ENCODE measurements around the gene ST8SIA1.

Gene ST8SIA1

DNA sequence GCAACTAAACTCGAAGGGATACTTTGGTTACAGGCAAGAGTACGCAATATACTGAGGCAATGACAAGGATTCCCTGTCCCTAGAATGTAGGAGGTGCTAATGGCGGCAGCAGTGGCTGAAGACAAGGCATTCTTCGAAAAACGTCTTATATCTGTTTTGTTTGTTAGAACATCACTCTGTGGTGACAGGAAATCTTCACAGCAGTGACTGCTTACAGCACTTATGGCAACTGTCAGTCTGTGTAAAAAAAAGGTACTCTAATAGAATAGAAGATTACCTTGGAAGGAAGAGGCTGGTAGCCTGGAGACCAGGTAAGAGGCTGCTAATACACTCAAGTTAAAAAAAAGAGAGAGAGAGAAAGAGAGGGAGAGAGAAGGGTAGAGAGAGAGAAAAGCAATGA, 131.7 kb downstream of the ST8SIA1 start:
- Histone ChIP-seq H3K9me3 (ENCODE audit: control insufficient read depth, low read depth, low read length) (no peaks in the 10 kb centered on the region), H3K27me3 (ENCODE audit: control insufficient read depth, insufficient read depth, low read length) (no peaks in the 10 kb centered on the region), H3K4me1 (ENCODE audit: control insufficient read depth, low read depth, low read length) (no peaks in the 10 kb centered on the region), H3K9ac (ENCODE audit: low read length) (no peak overlapping the region), H3K36me3 (ENCODE audit: control insufficient read depth, low read depth, low read length) (no peaks in the 10 kb centered on the region), H3K27ac (ENCODE audit: low read length) (no peak overlapping the region), H3K4me3 (ENCODE audit: low read length) (no peak overlapping the region)

DNA sequence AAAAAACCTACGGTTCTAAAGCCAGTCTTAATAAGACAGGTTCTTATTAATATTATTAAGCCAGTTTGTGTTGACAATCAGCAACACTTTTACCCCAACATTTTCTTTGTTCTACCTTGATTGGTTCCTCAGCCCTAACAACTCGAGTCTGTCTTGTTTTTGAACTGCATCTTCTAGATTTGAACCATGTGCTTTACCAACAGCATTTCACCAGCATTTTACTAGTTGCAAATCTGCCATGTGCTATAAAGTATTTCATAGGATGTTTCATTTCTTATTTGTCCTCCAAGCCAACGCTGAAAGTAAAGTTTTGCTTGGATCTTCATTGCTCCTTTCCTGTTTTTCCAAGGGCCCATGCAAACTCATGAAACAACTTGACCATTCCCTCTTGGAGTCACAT, 133.4 kb downstream of the ST8SIA1 start:
- Histone ChIP-seq H3K27me3 (ENCODE audit: control insufficient read depth, insufficient read depth, low read length) (no peaks in the 10 kb centered on the region), H3K9me3 (ENCODE audit: control insufficient read depth, low read depth, low read length) (no peaks in the 10 kb centered on the region), H3K36me3 (ENCODE audit: control insufficient read depth, low read depth, low read length) (no peaks in the 10 kb centered on the region), H3K4me1 (ENCODE audit: control insufficient read depth, low read depth, low read length) (no peaks in the 10 kb centered on the region), H3K27ac (ENCODE audit: low read length) (no peak overlapping the region), H3K4me3 (ENCODE audit: low read length) (no peak overlapping the region), H3K9ac (ENCODE audit: low read length) (no peak overlapping the region)

DNA sequence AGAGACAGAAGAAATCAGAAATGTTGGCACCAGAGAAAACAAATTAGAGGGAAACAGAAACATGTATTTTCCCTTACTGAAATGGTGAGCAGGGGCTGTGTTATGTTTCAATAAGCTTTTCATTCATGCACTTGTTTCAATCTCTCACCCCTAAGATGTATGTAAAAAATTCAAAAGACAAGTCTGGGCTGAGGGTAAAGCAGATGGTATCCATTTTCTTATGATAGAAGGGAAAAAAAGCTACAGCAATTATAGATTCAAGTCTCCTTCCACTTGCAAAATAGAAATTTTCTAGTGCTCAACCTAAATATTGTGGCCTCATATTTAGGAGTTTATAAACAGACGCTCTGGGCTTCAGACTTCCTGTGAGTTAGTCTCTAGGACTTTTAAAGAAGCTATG, 138.3 kb downstream of the ST8SIA1 start:
- H3K9ac ChIP-seq (ENCODE audit: low read length) = no peak overlapping the region
- H3K9me3 ChIP-seq (ENCODE audit: control insufficient read depth, low read depth, low read length) = no peaks in the 10 kb centered on the region
- no peaks in the 10 kb centered on the region for H3K4me1 ChIP-seq (ENCODE audit: control insufficient read depth, low read depth, low read length)
- no peaks in the 10 kb centered on the region for H3K36me3 ChIP-seq (ENCODE audit: control insufficient read depth, low read depth, low read length)
- no peak overlapping the region for H3K4me3 ChIP-seq (ENCODE audit: low read length)
- H3K27me3 ChIP-seq (ENCODE audit: control insufficient read depth, insufficient read depth, low read length) = no peaks in the 10 kb centered on the region
- no peak overlapping the region for H3K27ac ChIP-seq (ENCODE audit: low read length)

DNA sequence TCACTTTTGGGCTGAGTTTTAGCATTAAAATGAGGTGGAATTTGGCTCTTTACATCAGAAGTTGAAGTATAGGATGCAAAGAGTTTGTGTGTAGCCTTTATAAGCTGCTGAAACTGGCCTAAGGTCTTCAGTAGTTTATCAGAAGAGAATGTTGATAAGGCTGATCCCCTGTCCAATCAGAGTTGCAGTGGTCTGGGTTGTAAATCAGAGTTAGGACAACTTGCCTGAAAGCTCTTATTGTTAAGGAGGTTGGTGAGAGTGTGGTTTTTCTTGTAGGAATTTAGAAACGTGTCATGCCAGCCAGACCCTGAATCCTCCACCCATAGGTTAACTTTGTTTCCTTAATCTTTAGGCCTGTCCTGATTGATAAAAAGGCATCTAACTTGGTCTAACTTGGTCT, 143.5 kb downstream of the ST8SIA1 start:
- H3K4me1 ChIP-seq (ENCODE audit: control insufficient read depth, low read depth, low read length) = no peaks in the 10 kb centered on the region
- H3K9ac ChIP-seq (ENCODE audit: low read length) = no peak overlapping the region
- H3K9me3 ChIP-seq (ENCODE audit: control insufficient read depth, low read depth, low read length) = no peaks in the 10 kb centered on the region
- H3K27me3 ChIP-seq (ENCODE audit: control insufficient read depth, insufficient read depth, low read length) = no peaks in the 10 kb centered on the region
- H3K36me3 ChIP-seq (ENCODE audit: control insufficient read depth, low read depth, low read length) = no peaks in the 10 kb centered on the region
- H3K27ac ChIP-seq (ENCODE audit: low read length) = no peak overlapping the region
- no peak overlapping the region for H3K4me3 ChIP-seq (ENCODE audit: low read length)

DNA sequence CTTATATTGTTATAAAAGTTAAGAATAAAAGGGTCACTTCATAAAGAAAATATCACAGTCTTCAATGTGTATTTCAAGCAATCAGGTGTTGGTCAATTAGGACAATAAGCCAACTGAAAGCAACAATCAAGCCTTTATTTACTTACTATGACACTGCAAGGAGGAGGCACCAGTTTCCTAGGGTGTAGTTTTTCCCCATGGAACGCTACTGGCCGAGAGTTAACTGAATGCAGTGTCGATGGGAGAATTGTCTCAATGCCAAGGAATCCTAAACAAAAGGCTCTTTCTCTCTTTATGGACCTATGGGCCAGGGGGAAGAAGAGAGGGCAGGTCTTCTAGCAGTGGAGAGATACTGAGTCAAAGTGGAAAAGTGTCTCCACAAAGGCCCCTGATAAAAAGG, 146.1 kb downstream of the ST8SIA1 start:
- no peak overlapping the region for H3K9ac ChIP-seq (ENCODE audit: low read length)
- no peaks in the 10 kb centered on the region for H3K36me3 ChIP-seq (ENCODE audit: control insufficient read depth, low read depth, low read length)
- H3K27me3 ChIP-seq (ENCODE audit: control insufficient read depth, insufficient read depth, low read length) = no peaks in the 10 kb centered on the region
- no peaks in the 10 kb centered on the region for H3K4me1 ChIP-seq (ENCODE audit: control insufficient read depth, low read depth, low read length)
- H3K9me3 ChIP-seq (ENCODE audit: control insufficient read depth, low read depth, low read length) = no peaks in the 10 kb centered on the region
- H3K27ac ChIP-seq (ENCODE audit: low read length) = no peak overlapping the region
- H3K4me3 ChIP-seq (ENCODE audit: low read length) = no peak overlapping the region

DNA sequence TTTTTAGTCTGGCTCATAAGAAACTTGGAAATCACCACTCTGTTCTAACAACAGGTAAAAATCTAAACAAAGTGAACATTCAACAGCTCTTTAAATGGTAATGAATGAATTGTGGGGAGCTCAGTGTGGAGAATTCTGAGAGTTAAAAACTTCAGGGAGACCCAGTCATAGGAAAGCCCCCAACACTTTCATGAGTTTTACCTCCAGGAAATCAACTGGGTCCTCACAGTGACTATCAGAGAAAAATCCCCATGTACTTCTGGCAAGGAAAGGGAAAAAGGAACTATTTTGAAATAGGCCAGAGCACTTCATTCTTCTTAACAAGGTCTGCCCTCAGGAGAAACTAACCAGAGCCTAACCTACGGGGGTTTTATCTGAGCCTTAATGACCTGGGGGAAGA, 153.8 kb downstream of the ST8SIA1 start:
- H3K27me3 ChIP-seq (ENCODE audit: control insufficient read depth, insufficient read depth, low read length) = no peaks in the 10 kb centered on the region
- H3K4me3 ChIP-seq (ENCODE audit: low read length) = no peak overlapping the region
- H3K9me3 ChIP-seq (ENCODE audit: control insufficient read depth, low read depth, low read length) = no peaks in the 10 kb centered on the region

DNA sequence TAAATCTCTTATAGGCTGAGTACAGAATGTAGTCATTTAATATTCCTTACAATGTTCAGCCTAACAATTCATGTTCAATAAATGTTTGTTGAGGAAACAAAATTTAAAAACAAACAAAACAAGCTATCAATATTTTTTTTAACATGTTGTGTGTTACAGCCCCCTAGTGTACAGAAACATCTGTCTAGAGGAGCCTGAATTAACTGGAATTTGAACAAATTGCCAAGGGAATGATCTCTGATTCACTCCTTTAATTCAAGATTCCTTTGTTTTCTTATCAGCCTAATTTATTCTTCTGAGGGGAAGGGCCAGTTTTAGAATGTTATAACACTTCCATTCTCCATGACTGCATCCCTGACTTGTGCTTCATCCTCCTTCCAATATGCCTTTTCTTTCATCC, 161.3 kb downstream of the ST8SIA1 start:
- no peak overlapping the region for H3K27ac ChIP-seq (ENCODE audit: low read length)
- H3K9ac ChIP-seq (ENCODE audit: low read length) = no peak overlapping the region

More for the DNA sequence above, 153.8 kb downstream of the ST8SIA1 start:
- no peaks in the 10 kb centered on the region for H3K4me1 ChIP-seq (ENCODE audit: control insufficient read depth, low read depth, low read length)
- H3K36me3 ChIP-seq (ENCODE audit: control insufficient read depth, low read depth, low read length) = no peaks in the 10 kb centered on the region
- H3K9ac ChIP-seq (ENCODE audit: low read length) = no peak overlapping the region
- no peak overlapping the region for H3K27ac ChIP-seq (ENCODE audit: low read length)

DNA sequence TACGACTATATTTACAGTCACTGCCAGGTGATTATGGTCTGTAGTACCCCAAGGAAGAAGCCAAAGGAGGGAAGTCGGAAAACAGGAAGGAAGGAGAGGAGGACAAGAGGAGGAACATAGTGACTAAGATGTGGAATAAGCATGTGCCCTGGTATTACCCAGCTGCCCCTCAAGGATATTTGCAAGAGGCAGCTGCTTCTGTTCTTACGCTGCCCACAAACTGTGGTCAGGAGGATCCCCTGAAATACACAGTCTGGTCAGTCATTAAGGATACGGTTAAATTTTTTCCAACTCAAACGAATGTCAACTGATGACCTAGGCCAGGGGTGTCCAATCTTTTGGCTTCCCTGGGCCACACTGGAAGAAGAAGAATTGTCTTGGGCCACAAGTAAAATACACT, 162.0 kb downstream of the ST8SIA1 start:
- H3K27ac ChIP-seq (ENCODE audit: low read length) = no peak overlapping the region
- H3K36me3 ChIP-seq (ENCODE audit: control insufficient read depth, low read depth, low read length) = no peaks in the 10 kb centered on the region
- no peaks in the 10 kb centered on the region for H3K27me3 ChIP-seq (ENCODE audit: control insufficient read depth, insufficient read depth, low read length)
- H3K9ac ChIP-seq (ENCODE audit: low read length) = no peak overlapping the region
- H3K4me1 ChIP-seq (ENCODE audit: control insufficient read depth, low read depth, low read length) = no peaks in the 10 kb centered on the region
- no peaks in the 10 kb centered on the region for H3K9me3 ChIP-seq (ENCODE audit: control insufficient read depth, low read depth, low read length)
- no peak overlapping the region for H3K4me3 ChIP-seq (ENCODE audit: low read length)

More for the DNA sequence above, 161.3 kb downstream of the ST8SIA1 start:
- Histone ChIP-seq H3K9me3 (ENCODE audit: control insufficient read depth, low read depth, low read length) (no peaks in the 10 kb centered on the region), H3K27me3 (ENCODE audit: control insufficient read depth, insufficient read depth, low read length) (no peaks in the 10 kb centered on the region), H3K36me3 (ENCODE audit: control insufficient read depth, low read depth, low read length) (no peaks in the 10 kb centered on the region), H3K4me1 (ENCODE audit: control insufficient read depth, low read depth, low read length) (no peaks in the 10 kb centered on the region), H3K4me3 (ENCODE audit: low read length) (no peak overlapping the region)

DNA sequence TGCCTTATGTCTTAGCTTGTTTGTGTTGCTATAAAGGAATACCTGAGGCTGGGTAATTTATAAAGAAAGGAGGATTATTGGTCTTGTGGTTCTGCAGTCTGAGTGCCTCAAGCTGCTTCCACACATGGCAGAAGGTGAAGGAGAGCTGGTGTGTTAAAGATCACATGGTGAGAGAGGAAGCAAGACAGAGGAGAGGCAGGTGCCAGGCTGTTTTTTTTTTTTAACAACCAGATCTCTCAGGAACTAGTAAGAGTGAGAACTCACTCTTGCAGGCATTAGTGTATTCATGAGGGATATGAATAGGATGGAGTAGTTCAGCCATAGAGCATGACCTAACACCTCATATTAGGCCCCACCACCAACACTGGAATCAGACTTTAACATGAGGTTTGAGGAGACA, 165.1 kb downstream of the ST8SIA1 start:
- Histone ChIP-seq H3K4me3 (ENCODE audit: low read length) (no peak overlapping the region), H3K9ac (ENCODE audit: low read length) (no peak overlapping the region), H3K9me3 (ENCODE audit: control insufficient read depth, low read depth, low read length) (no peaks in the 10 kb centered on the region), H3K27me3 (ENCODE audit: control insufficient read depth, insufficient read depth, low read length) (no peaks in the 10 kb centered on the region), H3K36me3 (ENCODE audit: control insufficient read depth, low read depth, low read length) (no peaks in the 10 kb centered on the region), H3K4me1 (ENCODE audit: control insufficient read depth, low read depth, low read length) (no peaks in the 10 kb centered on the region), H3K27ac (ENCODE audit: low read length) (no peak overlapping the region)

DNA sequence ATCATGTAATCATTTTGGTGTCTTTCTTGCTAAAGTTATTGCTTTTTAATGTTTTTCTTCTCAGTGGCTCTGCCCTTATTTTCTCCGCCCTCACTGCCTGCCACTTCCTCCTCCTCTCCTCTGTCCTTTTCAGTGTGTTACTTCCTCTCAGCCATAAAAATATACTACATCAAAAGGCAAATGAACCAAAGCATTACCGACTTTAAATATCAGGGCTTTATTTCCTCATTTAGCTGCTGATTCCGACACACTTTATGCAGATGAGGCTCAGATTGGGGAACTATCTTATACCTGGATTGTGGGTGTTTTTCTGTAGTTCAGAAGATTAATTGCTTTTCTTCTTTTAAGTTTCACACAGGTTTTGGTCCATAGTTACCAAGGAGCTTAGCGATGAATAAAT, 170.4 kb downstream of the ST8SIA1 start:
- Histone ChIP-seq H3K4me1 (ENCODE audit: control insufficient read depth, low read depth, low read length) (no peaks in the 10 kb centered on the region), H3K27me3 (ENCODE audit: control insufficient read depth, insufficient read depth, low read length) (no peaks in the 10 kb centered on the region), H3K9me3 (ENCODE audit: control insufficient read depth, low read depth, low read length) (no peaks in the 10 kb centered on the region), H3K36me3 (ENCODE audit: control insufficient read depth, low read depth, low read length) (no peaks in the 10 kb centered on the region), H3K27ac (ENCODE audit: low read length) (no peak overlapping the region), H3K9ac (ENCODE audit: low read length) (no peak overlapping the region), H3K4me3 (ENCODE audit: low read length) (no peak overlapping the region)

DNA sequence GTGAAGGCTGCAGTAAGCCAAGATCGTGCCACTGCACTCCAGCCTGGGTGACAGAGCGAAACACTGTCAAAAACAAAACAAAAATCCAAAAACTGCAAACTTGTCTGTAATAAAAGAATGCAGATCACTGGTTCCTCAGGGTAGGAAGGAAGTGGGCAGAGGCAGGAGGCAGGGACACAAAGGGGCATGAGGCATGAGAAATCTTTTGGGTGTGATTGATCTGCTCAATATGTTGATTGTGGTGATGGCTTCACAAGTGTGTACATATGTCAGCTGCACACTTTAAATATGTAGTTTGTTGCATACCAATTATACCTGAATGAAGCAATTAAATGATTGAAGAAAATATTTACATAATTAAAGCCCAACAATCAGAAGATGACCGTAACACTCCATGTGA, 170.9 kb downstream of the ST8SIA1 start:
- no peaks in the 10 kb centered on the region for H3K27me3 ChIP-seq (ENCODE audit: control insufficient read depth, insufficient read depth, low read length)
- no peaks in the 10 kb centered on the region for H3K4me1 ChIP-seq (ENCODE audit: control insufficient read depth, low read depth, low read length)
- H3K4me3 ChIP-seq (ENCODE audit: low read length) = no peak overlapping the region
- no peak overlapping the region for H3K27ac ChIP-seq (ENCODE audit: low read length)
- H3K36me3 ChIP-seq (ENCODE audit: control insufficient read depth, low read depth, low read length) = no peaks in the 10 kb centered on the region
- H3K9ac ChIP-seq (ENCODE audit: low read length) = no peak overlapping the region
- H3K9me3 ChIP-seq (ENCODE audit: control insufficient read depth, low read depth, low read length) = no peaks in the 10 kb centered on the region

DNA sequence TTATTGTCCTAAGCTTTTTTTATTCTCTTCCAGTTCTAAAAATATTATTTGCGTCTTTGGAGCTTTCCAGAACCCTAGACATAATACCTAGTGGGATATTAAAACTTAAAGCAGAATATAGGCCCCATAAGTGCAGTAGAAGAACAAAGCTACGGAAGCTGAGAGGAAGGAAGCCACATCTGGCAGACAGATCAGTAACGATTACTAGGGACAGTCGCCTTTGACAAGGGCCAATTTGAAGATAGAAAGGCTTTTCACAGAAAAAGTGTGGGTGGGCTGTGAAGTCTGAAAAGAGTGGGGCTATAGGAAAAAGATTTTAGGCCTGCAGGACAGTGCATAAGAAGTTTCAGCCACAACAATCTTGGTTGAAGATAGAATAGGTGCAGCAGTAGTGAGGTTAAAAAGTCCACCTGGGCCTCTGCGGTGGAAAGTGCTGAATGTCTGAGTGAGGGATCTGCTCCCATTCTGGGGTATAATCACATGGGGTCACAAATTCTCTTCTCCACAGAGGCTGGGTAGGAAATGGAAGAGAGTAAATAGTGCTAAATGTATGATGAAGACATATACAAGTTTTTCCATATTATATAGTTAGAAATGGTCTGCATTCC, 174.0 kb downstream of the ST8SIA1 start:
- H3K4me1 ChIP-seq (ENCODE audit: control insufficient read depth, low read depth, low read length) = no peaks in the 10 kb centered on the region
- no peaks in the 10 kb centered on the region for H3K36me3 ChIP-seq (ENCODE audit: control insufficient read depth, low read depth, low read length)
- H3K27me3 ChIP-seq (ENCODE audit: control insufficient read depth, insufficient read depth, low read length) = no peaks in the 10 kb centered on the region
- H3K27ac ChIP-seq (ENCODE audit: low read length) = no peak overlapping the region
- no peak overlapping the region for H3K4me3 ChIP-seq (ENCODE audit: low read length)
- no peak overlapping the region for H3K9ac ChIP-seq (ENCODE audit: low read length)
- no peaks in the 10 kb centered on the region for H3K9me3 ChIP-seq (ENCODE audit: control insufficient read depth, low read depth, low read length)
